ENCODE results near the gene NTN5.
"Not testable (repeated sequence)": the region's sequence is repeated elsewhere in the genome, so short reads cannot be mapped to it uniquely, and the experiment has no call there.

Gene NTN5

GRCh38 chr19:48669903-48670668, 2.7 kb downstream of the NTN5 start:
- no peaks in the 10 kb centered on the region for H3K36me3 ChIP-seq (ENCODE audit: insufficient read depth, low read length)
- H3K4me1 ChIP-seq (ENCODE audit: control insufficient read depth, insufficient read depth, low read length, unreplicated experiment), result peaks cover 2% of the 10 kb centered on the region
- H3K4me3 ChIP-seq (ENCODE audit: low read depth, low read length), result no peak overlapping the region
- H3K79me2 ChIP-seq (ENCODE audit: control insufficient read depth, insufficient read depth, low read length, unreplicated experiment), result no peaks in the 10 kb centered on the region
- H2AFZ ChIP-seq (ENCODE audit: low read length, unreplicated experiment), result no peak overlapping the region
- H3K27me3 ChIP-seq (ENCODE audit: insufficient read depth, low read length), result no peaks in the 10 kb centered on the region
- no peak overlapping the region for H3K27ac ChIP-seq (ENCODE audit: low read depth, low read length)

DNA sequence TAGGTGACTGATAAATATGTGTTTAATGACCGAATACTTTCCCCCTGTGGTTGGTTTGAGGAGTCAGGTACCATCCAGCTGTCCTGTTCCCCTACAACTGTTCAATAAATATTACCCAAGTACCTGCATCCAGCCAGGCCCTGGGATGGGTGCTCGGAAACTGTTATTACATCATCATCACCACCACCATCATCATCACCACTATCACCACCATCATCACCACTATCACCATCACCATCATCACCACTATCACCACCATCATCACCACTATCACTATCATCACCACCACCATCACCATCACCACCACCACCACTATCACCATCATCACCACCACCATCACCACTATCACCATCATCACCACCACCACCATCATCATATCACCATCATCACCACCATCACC, 4.1 kb downstream of the NTN5 start:
- Histone ChIP-seq H2AFZ (ENCODE audit: low read length, unreplicated experiment) (no peak overlapping the region), H3K4me3 (ENCODE audit: low read depth, low read length) (no peak overlapping the region), H3K36me3 (ENCODE audit: insufficient read depth, low read length) (no peaks in the 10 kb centered on the region), H3K27ac (ENCODE audit: low read depth, low read length) (no peak overlapping the region), H3K27me3 (ENCODE audit: insufficient read depth, low read length) (no peaks in the 10 kb centered on the region), H3K4me1 (ENCODE audit: control insufficient read depth, insufficient read depth, low read length, unreplicated experiment) (no peaks in the 10 kb centered on the region), H3K79me2 (ENCODE audit: control insufficient read depth, insufficient read depth, low read length, unreplicated experiment) (no peaks in the 10 kb centered on the region)

DNA sequence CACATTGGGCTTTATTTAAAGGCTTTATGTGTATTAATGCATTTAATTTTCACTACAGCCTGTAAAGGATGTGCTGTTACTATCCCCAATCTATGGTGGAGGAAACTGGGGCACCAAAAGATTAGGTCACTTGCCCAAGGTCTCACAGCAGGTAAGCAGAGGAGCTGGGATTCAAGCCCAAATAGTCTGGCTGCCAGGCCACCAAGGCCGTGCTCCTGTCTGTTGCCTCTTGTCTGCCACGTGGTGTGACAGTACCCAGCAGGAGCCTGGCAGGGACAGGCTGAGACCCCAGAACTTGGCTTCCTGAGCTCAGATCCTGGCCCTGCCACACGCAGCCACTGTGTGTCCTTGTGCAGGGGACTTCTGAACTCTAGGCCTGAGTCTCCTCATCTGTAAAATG, 4.5 kb downstream of the NTN5 start:
- no peaks in the 10 kb centered on the region for H3K36me3 ChIP-seq (ENCODE audit: insufficient read depth, low read length)
- no peaks in the 10 kb centered on the region for H3K4me1 ChIP-seq (ENCODE audit: control insufficient read depth, insufficient read depth, low read length, unreplicated experiment)
- H3K4me3 ChIP-seq (ENCODE audit: low read depth, low read length), result no peak overlapping the region
- no peaks in the 10 kb centered on the region for H3K79me2 ChIP-seq (ENCODE audit: control insufficient read depth, insufficient read depth, low read length, unreplicated experiment)
- H2AFZ ChIP-seq (ENCODE audit: low read length, unreplicated experiment), result no peak overlapping the region
- no peak overlapping the region for H3K27ac ChIP-seq (ENCODE audit: low read depth, low read length)
- no peaks in the 10 kb centered on the region for H3K27me3 ChIP-seq (ENCODE audit: insufficient read depth, low read length)

DNA sequence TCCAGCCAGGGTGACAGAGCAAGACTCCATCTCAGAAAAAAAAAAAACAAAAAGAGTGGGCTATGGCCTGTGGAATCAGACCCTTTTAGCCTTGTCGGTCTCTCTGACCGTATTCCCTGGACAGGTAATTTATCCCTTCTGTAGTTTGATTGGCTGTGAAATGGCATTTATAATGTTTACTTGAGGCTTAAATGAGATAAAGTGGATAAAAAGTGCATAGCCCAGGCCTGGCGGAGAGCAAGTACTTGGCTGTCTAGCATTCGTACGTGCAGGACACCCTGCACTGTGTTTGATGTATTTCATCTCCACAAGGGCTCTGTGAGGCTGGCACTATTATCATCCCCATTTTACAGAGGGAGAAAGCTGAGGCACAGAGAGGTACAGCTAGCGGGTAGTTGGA, 7.0 kb downstream of the NTN5 start:
- no peaks in the 10 kb centered on the region for H3K4me1 ChIP-seq (ENCODE audit: control insufficient read depth, insufficient read depth, low read length, unreplicated experiment)
- H3K27me3 ChIP-seq (ENCODE audit: insufficient read depth, low read length), result no peaks in the 10 kb centered on the region
- no peak overlapping the region for H3K27ac ChIP-seq (ENCODE audit: low read depth, low read length)
- no peak overlapping the region for H2AFZ ChIP-seq (ENCODE audit: low read length, unreplicated experiment)
- H3K4me3 ChIP-seq (ENCODE audit: low read depth, low read length), result no peak overlapping the region
- no peaks in the 10 kb centered on the region for H3K79me2 ChIP-seq (ENCODE audit: control insufficient read depth, insufficient read depth, low read length, unreplicated experiment)
- H3K36me3 ChIP-seq (ENCODE audit: insufficient read depth, low read length), result no peaks in the 10 kb centered on the region

GRCh38 chr19:48664476-48664875, 8.3 kb downstream of the NTN5 start:
- no peak overlapping the region for H3K27ac ChIP-seq (ENCODE audit: low read depth, low read length)
- H3K27me3 ChIP-seq (ENCODE audit: insufficient read depth, low read length), result no peaks in the 10 kb centered on the region
- H2AFZ ChIP-seq (ENCODE audit: low read length, unreplicated experiment), result no peak overlapping the region

GRCh38 chr19:48663667-48664066, 9.2 kb downstream of the NTN5 start:
- Histone ChIP-seq H3K4me1 (ENCODE audit: control insufficient read depth, insufficient read depth, low read length, unreplicated experiment) (no peaks in the 10 kb centered on the region), H2AFZ (ENCODE audit: low read length, unreplicated experiment) (no peak overlapping the region), H3K79me2 (ENCODE audit: control insufficient read depth, insufficient read depth, low read length, unreplicated experiment) (no peaks in the 10 kb centered on the region), H3K27ac (ENCODE audit: low read depth, low read length) (no peak overlapping the region), H3K4me3 (ENCODE audit: low read depth, low read length) (no peak overlapping the region), H3K36me3 (ENCODE audit: insufficient read depth, low read length) (no peaks in the 10 kb centered on the region), H3K27me3 (ENCODE audit: insufficient read depth, low read length) (no peaks in the 10 kb centered on the region)

More at GRCh38 chr19:48664476-48664875, 8.3 kb downstream of the NTN5 start:
- Histone ChIP-seq H3K4me3 (ENCODE audit: low read depth, low read length) (no peak overlapping the region), H3K36me3 (ENCODE audit: insufficient read depth, low read length) (no peaks in the 10 kb centered on the region), H3K79me2 (ENCODE audit: control insufficient read depth, insufficient read depth, low read length, unreplicated experiment) (no peaks in the 10 kb centered on the region), H3K4me1 (ENCODE audit: control insufficient read depth, insufficient read depth, low read length, unreplicated experiment) (no peaks in the 10 kb centered on the region)

DNA sequence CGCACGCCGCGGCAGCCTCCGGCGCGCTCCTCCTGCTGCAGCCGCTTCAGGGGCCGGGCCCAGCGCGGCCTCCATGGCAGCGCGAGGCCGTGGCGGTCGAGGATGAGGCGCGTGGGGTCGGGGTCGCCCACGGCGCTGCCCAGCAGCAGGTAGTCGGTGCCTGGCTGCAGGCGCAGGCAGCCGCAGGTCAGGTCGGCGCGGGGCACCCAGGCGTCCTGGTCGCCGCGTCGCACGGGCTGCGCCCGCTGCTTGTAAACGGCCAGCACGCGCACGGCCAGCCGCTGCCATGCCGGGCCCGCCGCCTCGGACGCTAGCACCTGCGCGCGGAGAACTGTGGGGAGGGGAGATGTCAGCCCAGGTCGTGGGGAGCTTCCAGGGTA, 11.1 kb downstream of the NTN5 start:
- no peaks in the 10 kb centered on the region for H3K4me1 ChIP-seq (ENCODE audit: control insufficient read depth, insufficient read depth, low read length, unreplicated experiment)
- H2AFZ ChIP-seq (ENCODE audit: low read length, unreplicated experiment), result no peak overlapping the region
- H3K27ac ChIP-seq (ENCODE audit: low read depth, low read length), result no peak overlapping the region
- H3K4me3 ChIP-seq (ENCODE audit: low read depth, low read length), result no peak overlapping the region
- no peaks in the 10 kb centered on the region for H3K36me3 ChIP-seq (ENCODE audit: insufficient read depth, low read length)
- no peaks in the 10 kb centered on the region for H3K27me3 ChIP-seq (ENCODE audit: insufficient read depth, low read length)
- H3K79me2 ChIP-seq (ENCODE audit: control insufficient read depth, insufficient read depth, low read length, unreplicated experiment), result no peaks in the 10 kb centered on the region

- Histone ChIP-seq H3K36me3 (ENCODE audit: insufficient read depth, low read length) (no peaks in the 10 kb centered on the region), H2AFZ (ENCODE audit: low read length, unreplicated experiment) (no peak overlapping the region), H3K27ac (ENCODE audit: low read depth, low read length) (peak overlapping the region; percentile 70), H3K4me1 (ENCODE audit: control insufficient read depth, insufficient read depth, low read length, unreplicated experiment) (no peaks in the 10 kb centered on the region), H3K27me3 (ENCODE audit: insufficient read depth, low read length) (no peaks in the 10 kb centered on the region), H3K4me3 (ENCODE audit: low read depth, low read length) (no peak overlapping the region), H3K79me2 (ENCODE audit: control insufficient read depth, insufficient read depth, low read length, unreplicated experiment) (no peaks in the 10 kb centered on the region)
These were observed 11.7 kb downstream of the NTN5 start for GRCh38 chr19:48660852-48661710.

GRCh38 chr19:48659768-48660167, 13.0 kb downstream of the NTN5 start:
- Histone ChIP-seq H3K27ac (ENCODE audit: low read depth, low read length) (no peak overlapping the region), H3K4me3 (ENCODE audit: low read depth, low read length) (no peak overlapping the region), H2AFZ (ENCODE audit: low read length, unreplicated experiment) (no peak overlapping the region), H3K27me3 (ENCODE audit: insufficient read depth, low read length) (no peaks in the 10 kb centered on the region), H3K79me2 (ENCODE audit: control insufficient read depth, insufficient read depth, low read length, unreplicated experiment) (no peaks in the 10 kb centered on the region), H3K4me1 (ENCODE audit: control insufficient read depth, insufficient read depth, low read length, unreplicated experiment) (no peaks in the 10 kb centered on the region), H3K36me3 (ENCODE audit: insufficient read depth, low read length) (no peaks in the 10 kb centered on the region)

- Histone ChIP-seq H3K36me3 (ENCODE audit: insufficient read depth, low read length) (no peaks in the 10 kb centered on the region), H3K27ac (ENCODE audit: low read depth, low read length) (no peak overlapping the region), H3K4me1 (ENCODE audit: control insufficient read depth, insufficient read depth, low read length, unreplicated experiment) (no peaks in the 10 kb centered on the region), H3K27me3 (ENCODE audit: insufficient read depth, low read length) (no peaks in the 10 kb centered on the region), H2AFZ (ENCODE audit: low read length, unreplicated experiment) (no peak overlapping the region), H3K79me2 (ENCODE audit: control insufficient read depth, insufficient read depth, low read length, unreplicated experiment) (no peaks in the 10 kb centered on the region), H3K4me3 (ENCODE audit: low read depth, low read length) (no peak overlapping the region)
These were observed 14.3 kb downstream of the NTN5 start for GRCh38 chr19:48658483-48658882.

DNA sequence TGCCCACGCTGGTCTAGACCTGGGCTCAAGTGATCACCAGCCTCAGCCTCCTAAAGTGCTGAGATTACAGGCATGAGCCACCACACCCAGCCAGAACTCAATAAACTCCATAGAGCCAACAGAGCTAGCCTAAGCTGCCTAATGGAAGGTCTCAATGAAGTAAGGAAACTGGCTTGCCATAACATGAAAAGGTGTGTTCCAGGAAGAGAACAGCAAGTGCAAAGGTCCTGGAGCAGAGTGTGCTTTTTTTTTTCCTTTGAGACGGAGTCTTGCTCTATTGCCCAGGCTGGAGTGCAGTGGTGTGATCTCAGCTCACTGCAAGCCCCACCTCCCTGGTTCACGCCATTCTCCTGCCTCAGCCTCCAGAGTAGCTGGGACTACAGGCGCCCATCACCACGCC, 15.0 kb downstream of the NTN5 start:
- H3K27me3 ChIP-seq (ENCODE audit: insufficient read depth, low read length); H3K36me3 ChIP-seq (ENCODE audit: insufficient read depth, low read length); H2AFZ ChIP-seq (ENCODE audit: low read length, unreplicated experiment); H3K4me1 ChIP-seq (ENCODE audit: control insufficient read depth, insufficient read depth, low read length, unreplicated experiment); H3K4me3 ChIP-seq (ENCODE audit: low read depth, low read length); H3K79me2 ChIP-seq (ENCODE audit: control insufficient read depth, insufficient read depth, low read length, unreplicated experiment); H3K27ac ChIP-seq (ENCODE audit: low read depth, low read length): not testable (repeated sequence)

All from ACC112 (cell line).